Tibial nerve (tissue), 4 donors: Measurements from ENCODE around the gene BCL6.

Experiments used
- CTCF ChIP-seq, 5 experiments: fragments of 200-600 bp in 3 of 5; fragments of 450-650 bp in 2 of 5; sonication (generic) in 3 of 5; IDR thresholded peaks; one replicate each; pipeline ENCODE4 v1.5.1; 2016 to 2019; ENCODE audit warnings: antibody characterized with exemption in 5 of 5, mild to moderate bottlenecking in 3 of 5, moderate library complexity in 2 of 5
- EP300 ChIP-seq, 2 donors: sonication (generic); formaldehyde crosslinking; IDR thresholded peaks; one replicate each; pipeline ENCODE4 v1.6.1; 2017; ENCODE audit warnings: antibody characterized with exemption in 2 of 2, mild to moderate bottlenecking in 1 of 2
- POLR2A ChIP-seq, 2 donors: fragments of 450-650 bp; IDR thresholded peaks; one replicate each; pipeline ENCODE4 v1.6.1; 2017; ENCODE audit warnings: antibody characterized with exemption in 2 of 2, mild to moderate bottlenecking in 2 of 2, moderate library complexity in 2 of 2

DNA sequence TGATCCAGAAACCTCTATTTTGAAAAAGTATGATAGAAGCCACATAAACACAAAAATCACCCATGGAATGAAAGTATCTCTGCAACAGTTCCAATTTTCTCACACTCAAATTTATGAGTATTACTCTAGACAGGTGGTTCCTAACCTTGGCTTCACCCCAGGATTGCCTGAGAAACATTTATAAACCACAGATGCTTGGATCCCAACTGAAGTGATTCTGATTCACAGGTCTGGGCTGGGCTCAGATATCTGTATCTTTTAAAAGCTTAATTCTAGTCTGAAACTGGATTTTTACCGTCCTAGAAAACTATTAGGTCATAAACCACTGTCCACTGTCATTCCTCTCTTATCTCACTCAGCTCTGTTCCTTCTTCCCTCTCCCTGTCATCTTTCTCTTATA lies 67.7 kb downstream of the BCL6 start:
- no peak for TF ChIP-seq CTCF (IDR thresholded peaks at IDR 0.05)
- TF ChIP-seq POLR2A (IDR thresholded peaks at IDR 0.05): no peak
- TF ChIP-seq EP300 (IDR thresholded peaks at IDR 0.05): no peak
